GM12878 (cell line): ENCODE measurements around the gene PDPK1. TPM values are rescaled to one million over a fixed set of nuclear protein-coding genes. Genes with fewer than 3 reads are reported as not detected.

ENCODE experiments used
- ATAC-seq: fragments of 200-7000 bp; cut with Tn5 transposase; 3 replicates; pipeline ENCODE4 v1.9.1; 2020; ENCODE audit warnings: mild to moderate bottlenecking, moderate library complexity
- BruUV-seq: library from RNA; stranded (reverse); fragments of 400-500 nt; replicated peaks from 2 replicates; lab custom pipeline; 2021; lab: Mats Ljungman, UMichigan
- CTCF ChIA-PET: fragments of 300-600 bp; sonication (Branson Sonifier 250); formaldehyde crosslinking; extraction: SDS; loops from one replicate; lab custom pipeline; 2021; ENCODE audit warnings: inconsistent platforms; lab: Yijun Ruan, JAX
- POLR2A ChIA-PET: fragments of 350-600 bp; formaldehyde crosslinking; extraction: SDS; loops from one replicate; lab custom pipeline; 2021; ENCODE audit warnings: inconsistent platforms; lab: Charles Lee
- RAD21 ChIA-PET: fragments of 300-600 bp; sonication (Branson Sonifier 250); formaldehyde crosslinking; loops from one replicate; lab custom pipeline; 2023; ENCODE audit warnings: antibody characterized with exemption; ENCODE audit not compliant: unreplicated experiment; lab: Charles Lee
- SMC1A ChIA-PET: fragments of 300-600 bp; sonication (Branson Sonifier 250); formaldehyde crosslinking; loops from one replicate; lab custom pipeline; 2023; ENCODE audit not compliant: unreplicated experiment, uncharacterized antibody; lab: Charles Lee
- DNase-seq: peaks from one replicate; pipeline ENCODE4 v3.0.0-alpha.2; 2011; ENCODE audit warnings: low read depth, low spot score
- FAIRE-seq: peaks from 3 replicates; lab custom pipeline; 2011; peaks lifted over from hg19 to GRCh38; lab: Jason Lieb, UNC
- H2AFZ ChIP-seq: 2 replicates; pipeline ENCODE4 v1.6.0; 2011; ENCODE audit warnings: low read depth, low read length, control low read depth; ENCODE audit not compliant: control insufficient read depth
- H3K27ac ChIP-seq: 2 replicates; pipeline ENCODE4 v1.5.1; 2011; ENCODE audit warnings: control low read depth; ENCODE audit not compliant: control insufficient read depth, insufficient read depth
- H3K27me3 ChIP-seq, 2 experiments: replicated peaks in 1 of 2; 2 replicates each; pipeline versions ENCODE4 v1.6.0 to v1.6.1; 2011; ENCODE audit warnings: low read length in 1 of 2; ENCODE audit not compliant: control insufficient read depth in 2 of 2, insufficient read depth in 2 of 2
- H3K36me3 ChIP-seq, 2 experiments: 2 replicates each; pipeline ENCODE4 v1.5.1; 2011; ENCODE audit warnings: low read length in 1 of 2; ENCODE audit not compliant: control insufficient read depth in 2 of 2, insufficient read depth in 2 of 2
- H3K4me1 ChIP-seq: 2 replicates; pipeline ENCODE4 v1.6.1; 2011; ENCODE audit warnings: mild to moderate bottlenecking, low read length, moderate library complexity, mixed read lengths; ENCODE audit not compliant: control insufficient read depth, insufficient read depth
- H3K4me2 ChIP-seq: 2 replicates; pipeline ENCODE4 v1.6.0; 2011; ENCODE audit warnings: control low read depth; ENCODE audit not compliant: control insufficient read depth, insufficient read depth
- H3K4me3 ChIP-seq: fragments of 200-600 bp; sonication (generic); 2 replicates; pipeline ENCODE4 v1.5.1; 2016
- H3K79me2 ChIP-seq: 2 replicates; pipeline ENCODE4 v1.6.0; 2011; ENCODE audit warnings: low read length; ENCODE audit not compliant: control insufficient read depth, insufficient read depth
- H3K9ac ChIP-seq: 2 replicates; pipeline ENCODE4 v1.8.0; 2011; ENCODE audit warnings: low read length, control low read depth, mixed read lengths; ENCODE audit not compliant: control insufficient read depth, insufficient read depth
- H3K9me3 ChIP-seq: replicated peaks from 3 replicates; pipeline ENCODE4 v1.5.1; 2011; ENCODE audit warnings: mild to moderate bottlenecking, low read length; ENCODE audit not compliant: control insufficient read depth, insufficient read depth
- H4K20me1 ChIP-seq: 2 replicates; pipeline ENCODE4 v1.6.0; 2011; ENCODE audit not compliant: control insufficient read depth, insufficient read depth
- ZNF384 ChIP-seq: IDR thresholded peaks from 2 replicates; pipeline ENCODE4 v1.6.1; 2012; ENCODE audit warnings: low read depth, mild to moderate bottlenecking, low read length, improper control_type of control experiment, borderline replicate concordance
- WGBS: methylation state at CpG from one replicate; pipeline ENCODE4 v1.1.6; 2016; ENCODE audit warnings: low lambda C conversion rate; ENCODE audit not compliant: insufficient replicate concordance, insufficient coverage; ENCODE audit errors: missing lambda C conversion rate; 5-methylcytosine and 5-hydroxymethylcytosine counted together
- in situ Hi-C: fragments of 300-500 bp; cut with MboI; formaldehyde crosslinking; loops from 9 replicates; pipeline ENCODE4 v1.14.3; 2018; ENCODE audit warnings: mixed read lengths
- intact Hi-C: fragments of 100-400 bp; cut with micrococcal nuclease; formaldehyde crosslinking; loops from one replicate; pipeline ENCODE4 v1.14.2; 2022; ENCODE audit not compliant: unreplicated experiment
- polyA plus RNA-seq, 11 experiments: library from polyadenylated mRNA; depleted of rRNA in 4 of 11; unstranded in 6 of 11; stranded (reverse) in 5 of 11; fragments of >200 nt; fragmentation: Nextera tagmentation in 4 of 11; fragmentation: Illumina TruSeq in 1 of 11; extraction: Ambion mirVana in 4 of 11; extraction: Trizol in 1 of 11; gene quantifications; 1 replicate in 1 of 11; 2 replicates in 10 of 11; pipeline versions ENCODE4 v1.2.1 to v1.2.3, GENCODE V29; 2011 to 2016; ENCODE audit warnings: inconsistent platforms in 2 of 11, missing spikeins in 2 of 11, low read depth in 1 of 11
- total RNA-seq, 4 experiments: library from RNA; depleted of rRNA in 3 of 4; stranded (reverse); fragments of >200 nt in 3 of 4; fragmentation: Illumina TruSeq in 1 of 4; extraction: Trizol in 1 of 4; gene quantifications; 2 replicates each; pipeline versions ENCODE4 v1.2.1 to v1.2.3, GENCODE V29; 2013 to 2021
- TF ChIP-seq, protein P1 (sequence below): fragments of 150-350 bp; IDR thresholded peaks from 2 replicates; pipeline ENCODE4 v1.6.1; 2016; ENCODE audit warnings: low read depth, low read length

Gene PDPK1
- total and polyA plus RNA-seq, 10 of the 15 experiments (the other 5 are each of a cell fraction or from before 2014, with no cell fraction given): 3.9 to 41.3 (median 25.5) TPM

DNA sequence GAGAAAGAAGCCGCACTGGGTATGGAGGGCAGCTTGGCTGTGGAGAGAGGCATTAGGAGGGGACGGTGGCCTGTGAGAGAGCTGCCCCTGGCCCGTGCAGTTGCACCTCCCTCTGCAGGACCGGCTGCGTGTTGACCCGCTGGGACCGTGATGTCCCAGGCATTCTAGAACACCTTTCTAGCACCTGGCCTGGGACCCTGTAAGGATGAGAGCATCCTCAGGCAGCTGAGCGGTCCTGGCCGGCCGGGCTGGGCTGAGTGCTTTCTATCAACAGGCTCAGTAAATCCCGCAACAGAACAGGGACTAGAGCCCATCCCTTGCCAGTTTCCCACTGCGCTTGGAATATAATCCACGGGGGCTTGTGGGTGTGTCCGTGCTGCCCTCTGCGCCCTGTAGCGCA is 48.2 kb upstream of the PDPK1 start:
- POLR2A ChIA-PET: interaction anchor here (0.6 kb wide), 1 partner anchor 21 kb away, joined by 4 read pairs; no protein-coding TSS in a partner anchor
- intact Hi-C loops: loop anchor here (5.0 kb wide), 1 partner anchor 147 kb away; the partner anchor contains the start of gene ABCA3

More for the DNA sequence above, 48.2 kb upstream of the PDPK1 start:
- H4K20me1 ChIP-seq: no peaks in the 10 kb centered on the region
- no peak overlapping the region for H3K4me2 ChIP-seq
- in situ Hi-C loops: no loop called here
- BruUV-seq: no TSS peak
- H3K79me2 ChIP-seq: no peaks in the 10 kb centered on the region
- no peak overlapping the region for H3K27ac ChIP-seq
- H3K4me3 ChIP-seq: no peak overlapping the region
- CTCF ChIA-PET: interaction anchor here (1.4 to 1.6 kb wide), 2 partner anchors 12 to 194 kb away, joined by 3 read pairs; no protein-coding TSS in a partner anchor
- no peaks in the 10 kb centered on the region for H3K27me3 ChIP-seq
- 96% methylated on average over 16 of the region's 16 CpGs for WGBS
- H3K9ac ChIP-seq: no peak overlapping the region
- H3K4me1 ChIP-seq: peaks cover 16% of the 10 kb centered on the region
- SMC1A ChIA-PET: no interaction called here
- TF ChIP-seq, protein P1, sequence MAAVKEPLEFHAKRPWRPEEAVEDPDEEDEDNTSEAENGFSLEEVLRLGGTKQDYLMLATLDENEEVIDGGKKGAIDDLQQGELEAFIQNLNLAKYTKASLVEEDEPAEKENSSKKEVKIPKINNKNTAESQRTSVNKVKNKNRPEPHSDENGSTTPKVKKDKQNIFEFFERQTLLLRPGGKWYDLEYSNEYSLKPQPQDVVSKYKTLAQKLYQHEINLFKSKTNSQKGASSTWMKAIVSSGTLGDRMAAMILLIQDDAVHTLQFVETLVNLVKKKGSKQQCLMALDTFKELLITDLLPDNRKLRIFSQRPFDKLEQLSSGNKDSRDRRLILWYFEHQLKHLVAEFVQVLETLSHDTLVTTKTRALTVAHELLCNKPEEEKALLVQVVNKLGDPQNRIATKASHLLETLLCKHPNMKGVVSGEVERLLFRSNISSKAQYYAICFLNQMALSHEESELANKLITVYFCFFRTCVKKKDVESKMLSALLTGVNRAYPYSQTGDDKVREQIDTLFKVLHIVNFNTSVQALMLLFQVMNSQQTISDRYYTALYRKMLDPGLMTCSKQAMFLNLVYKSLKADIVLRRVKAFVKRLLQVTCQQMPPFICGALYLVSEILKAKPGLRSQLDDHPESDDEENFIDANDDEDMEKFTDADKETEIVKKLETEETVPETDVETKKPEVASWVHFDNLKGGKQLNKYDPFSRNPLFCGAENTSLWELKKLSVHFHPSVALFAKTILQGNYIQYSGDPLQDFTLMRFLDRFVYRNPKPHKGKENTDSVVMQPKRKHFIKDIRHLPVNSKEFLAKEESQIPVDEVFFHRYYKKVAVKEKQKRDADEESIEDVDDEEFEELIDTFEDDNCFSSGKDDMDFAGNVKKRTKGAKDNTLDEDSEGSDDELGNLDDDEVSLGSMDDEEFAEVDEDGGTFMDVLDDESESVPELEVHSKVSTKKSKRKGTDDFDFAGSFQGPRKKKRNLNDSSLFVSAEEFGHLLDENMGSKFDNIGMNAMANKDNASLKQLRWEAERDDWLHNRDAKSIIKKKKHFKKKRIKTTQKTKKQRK: no peak
- TF ChIP-seq ZNF384: no peak
- ATAC-seq (no peak), DNase-seq (no peak), FAIRE-seq (no peak)
- RAD21 ChIA-PET: no interaction called here
- H3K9me3 ChIP-seq: no peaks in the 10 kb centered on the region
- H2AFZ ChIP-seq: no peak overlapping the region
- H3K36me3 ChIP-seq: no peaks in the 10 kb centered on the region; a peak in 1 of 4 replicates
